Measurements from ENCODE around the gene RIT2.

Gene RIT2

DNA sequence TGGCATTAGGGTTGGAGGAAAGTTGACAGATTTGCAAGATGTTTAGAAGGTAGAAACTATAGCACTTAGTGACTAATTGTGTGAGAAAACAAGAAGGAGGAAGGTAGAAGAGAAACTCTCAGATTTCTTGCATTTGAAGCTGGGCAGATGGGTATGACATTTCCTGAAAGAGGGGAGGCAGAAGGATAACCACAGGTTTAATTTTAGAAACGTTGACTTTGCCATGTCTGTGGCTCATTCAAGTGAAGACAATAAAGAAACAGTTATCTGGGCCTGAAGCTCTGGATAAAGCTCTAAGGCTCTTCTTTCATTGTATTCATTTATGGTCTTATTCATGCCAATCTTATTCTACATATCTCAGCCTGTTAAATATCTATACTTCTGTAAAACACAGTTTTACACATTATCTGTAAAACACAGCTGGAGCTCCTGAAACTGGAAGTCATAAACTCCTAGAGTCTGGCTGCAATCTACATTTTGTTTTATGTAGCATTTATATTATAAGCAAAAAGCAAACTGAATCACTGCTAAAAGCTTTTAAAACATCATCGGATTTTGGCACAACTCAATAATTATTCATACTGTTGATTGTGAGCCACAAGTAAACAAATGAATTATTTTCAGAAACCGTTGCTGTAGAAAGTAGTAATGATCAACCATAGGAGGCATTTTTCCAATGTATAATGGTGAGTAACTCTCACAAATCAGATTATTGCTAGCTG, 138.5 kb downstream of the RIT2 start:
- no peaks in the 10 kb centered on the region for H3K27me3 ChIP-seq (ENCODE audit: insufficient read depth, poor library complexity, severe bottlenecking)
- H3K4me3 ChIP-seq (replicated peaks; ENCODE audit: insufficient read depth, low read length): no peak overlapping the region
- no peak for DNase-seq (ENCODE audit: low read depth in 1 of 2, low spot score in 1 of 2)
- TF ChIP-seq POLR2AphosphoS5 (IDR thresholded peaks at IDR 0.05; ENCODE audit: low read depth): no peak
- TF ChIP-seq SPI1 (IDR thresholded peaks at IDR 0.05; ENCODE audit: borderline replicate concordance, low read depth): no peak
- TF ChIP-seq, protein P1, sequence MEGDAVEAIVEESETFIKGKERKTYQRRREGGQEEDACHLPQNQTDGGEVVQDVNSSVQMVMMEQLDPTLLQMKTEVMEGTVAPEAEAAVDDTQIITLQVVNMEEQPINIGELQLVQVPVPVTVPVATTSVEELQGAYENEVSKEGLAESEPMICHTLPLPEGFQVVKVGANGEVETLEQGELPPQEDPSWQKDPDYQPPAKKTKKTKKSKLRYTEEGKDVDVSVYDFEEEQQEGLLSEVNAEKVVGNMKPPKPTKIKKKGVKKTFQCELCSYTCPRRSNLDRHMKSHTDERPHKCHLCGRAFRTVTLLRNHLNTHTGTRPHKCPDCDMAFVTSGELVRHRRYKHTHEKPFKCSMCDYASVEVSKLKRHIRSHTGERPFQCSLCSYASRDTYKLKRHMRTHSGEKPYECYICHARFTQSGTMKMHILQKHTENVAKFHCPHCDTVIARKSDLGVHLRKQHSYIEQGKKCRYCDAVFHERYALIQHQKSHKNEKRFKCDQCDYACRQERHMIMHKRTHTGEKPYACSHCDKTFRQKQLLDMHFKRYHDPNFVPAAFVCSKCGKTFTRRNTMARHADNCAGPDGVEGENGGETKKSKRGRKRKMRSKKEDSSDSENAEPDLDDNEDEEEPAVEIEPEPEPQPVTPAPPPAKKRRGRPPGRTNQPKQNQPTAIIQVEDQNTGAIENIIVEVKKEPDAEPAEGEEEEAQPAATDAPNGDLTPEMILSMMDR (IDR thresholded peaks at IDR 0.05; ENCODE audit: insufficient read depth, low read length): no peak
- TF ChIP-seq, protein P2, sequence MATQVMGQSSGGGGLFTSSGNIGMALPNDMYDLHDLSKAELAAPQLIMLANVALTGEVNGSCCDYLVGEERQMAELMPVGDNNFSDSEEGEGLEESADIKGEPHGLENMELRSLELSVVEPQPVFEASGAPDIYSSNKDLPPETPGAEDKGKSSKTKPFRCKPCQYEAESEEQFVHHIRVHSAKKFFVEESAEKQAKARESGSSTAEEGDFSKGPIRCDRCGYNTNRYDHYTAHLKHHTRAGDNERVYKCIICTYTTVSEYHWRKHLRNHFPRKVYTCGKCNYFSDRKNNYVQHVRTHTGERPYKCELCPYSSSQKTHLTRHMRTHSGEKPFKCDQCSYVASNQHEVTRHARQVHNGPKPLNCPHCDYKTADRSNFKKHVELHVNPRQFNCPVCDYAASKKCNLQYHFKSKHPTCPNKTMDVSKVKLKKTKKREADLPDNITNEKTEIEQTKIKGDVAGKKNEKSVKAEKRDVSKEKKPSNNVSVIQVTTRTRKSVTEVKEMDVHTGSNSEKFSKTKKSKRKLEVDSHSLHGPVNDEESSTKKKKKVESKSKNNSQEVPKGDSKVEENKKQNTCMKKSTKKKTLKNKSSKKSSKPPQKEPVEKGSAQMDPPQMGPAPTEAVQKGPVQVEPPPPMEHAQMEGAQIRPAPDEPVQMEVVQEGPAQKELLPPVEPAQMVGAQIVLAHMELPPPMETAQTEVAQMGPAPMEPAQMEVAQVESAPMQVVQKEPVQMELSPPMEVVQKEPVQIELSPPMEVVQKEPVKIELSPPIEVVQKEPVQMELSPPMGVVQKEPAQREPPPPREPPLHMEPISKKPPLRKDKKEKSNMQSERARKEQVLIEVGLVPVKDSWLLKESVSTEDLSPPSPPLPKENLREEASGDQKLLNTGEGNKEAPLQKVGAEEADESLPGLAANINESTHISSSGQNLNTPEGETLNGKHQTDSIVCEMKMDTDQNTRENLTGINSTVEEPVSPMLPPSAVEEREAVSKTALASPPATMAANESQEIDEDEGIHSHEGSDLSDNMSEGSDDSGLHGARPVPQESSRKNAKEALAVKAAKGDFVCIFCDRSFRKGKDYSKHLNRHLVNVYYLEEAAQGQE (IDR thresholded peaks at IDR 0.05; ENCODE audit: insufficient replicate concordance, low read depth): no peak
- TF ChIP-seq GABPA (IDR thresholded peaks at IDR 0.05; ENCODE audit: low read depth): no peak
- no peak overlapping the region for H3K27ac ChIP-seq (replicated peaks)

DNA sequence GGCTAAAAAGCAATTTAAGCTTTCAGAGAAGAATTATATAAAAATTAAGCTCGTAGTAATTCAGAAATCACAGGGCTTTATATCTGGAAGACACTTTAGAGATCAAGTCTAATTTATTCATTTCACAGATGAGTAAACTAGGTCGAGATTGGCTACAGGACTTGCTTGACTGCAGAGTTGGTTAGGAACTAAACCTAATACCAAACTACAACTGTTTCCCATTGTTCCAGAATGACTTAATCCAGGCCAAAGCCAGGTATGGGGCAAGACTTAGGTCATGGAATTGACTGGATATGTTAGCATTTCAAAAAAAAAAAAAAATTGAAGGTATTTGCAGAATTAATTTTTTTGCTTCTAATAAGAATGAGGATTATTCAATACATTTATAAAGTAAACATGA, 146.1 kb downstream of the RIT2 start:
- Histone ChIP-seq H3K27ac (replicated peaks) (no peak overlapping the region), H3K4me3 (replicated peaks; ENCODE audit: insufficient read depth, low read length) (no peak overlapping the region), H3K27me3 (ENCODE audit: insufficient read depth, poor library complexity, severe bottlenecking) (no peaks in the 10 kb centered on the region)
- DNase-seq (ENCODE audit: low read depth in 1 of 2, low spot score in 1 of 2): no peak
- TF ChIP-seq, protein P2 (IDR thresholded peaks at IDR 0.05; ENCODE audit: insufficient replicate concordance, low read depth): no peak
- no peak for TF ChIP-seq SPI1 (IDR thresholded peaks at IDR 0.05; ENCODE audit: borderline replicate concordance, low read depth)
- no peak for TF ChIP-seq GABPA (IDR thresholded peaks at IDR 0.05; ENCODE audit: low read depth)
- TF ChIP-seq, protein P1 (IDR thresholded peaks at IDR 0.05; ENCODE audit: insufficient read depth, low read length): no peak
- no peak for TF ChIP-seq POLR2AphosphoS5 (IDR thresholded peaks at IDR 0.05; ENCODE audit: low read depth)

DNA sequence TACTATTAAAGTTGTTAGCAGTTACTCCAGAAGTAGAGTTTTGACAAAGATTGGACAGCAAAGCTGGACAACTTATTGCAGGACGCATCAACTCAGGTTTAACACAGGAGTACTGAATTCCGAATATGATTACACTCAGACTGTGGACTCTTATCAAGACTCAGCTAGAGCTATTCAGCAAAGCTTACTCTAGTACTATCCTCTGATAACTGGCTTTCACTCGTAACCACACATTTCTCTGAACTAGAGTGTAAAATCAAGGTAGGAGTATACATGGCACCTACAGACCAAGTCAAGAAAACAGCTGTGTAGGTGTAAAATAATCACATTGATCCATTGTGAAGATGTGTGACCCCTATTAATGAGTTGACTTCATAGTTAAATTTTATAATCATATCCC, 154.2 kb downstream of the RIT2 start:
- no peak overlapping the region for H3K4me3 ChIP-seq (replicated peaks; ENCODE audit: insufficient read depth, low read length)
- H3K27me3 ChIP-seq (ENCODE audit: insufficient read depth, poor library complexity, severe bottlenecking): no peaks in the 10 kb centered on the region
- TF ChIP-seq, protein P1 (IDR thresholded peaks at IDR 0.05; ENCODE audit: insufficient read depth, low read length): no peak
- no peak for TF ChIP-seq GABPA (IDR thresholded peaks at IDR 0.05; ENCODE audit: low read depth)
- TF ChIP-seq, protein P2 (IDR thresholded peaks at IDR 0.05; ENCODE audit: insufficient replicate concordance, low read depth): no peak
- no peak for TF ChIP-seq POLR2AphosphoS5 (IDR thresholded peaks at IDR 0.05; ENCODE audit: low read depth)
- no peak for TF ChIP-seq SPI1 (IDR thresholded peaks at IDR 0.05; ENCODE audit: borderline replicate concordance, low read depth)
- no peak for DNase-seq (ENCODE audit: low read depth in 1 of 2, low spot score in 1 of 2)
- H3K27ac ChIP-seq (replicated peaks): no peak overlapping the region

Data from HL-60 (cell line).